Choroid plexus epithelial cell (primary cell): ENCODE data around the gene ARHGAP42.
A peak's percentile ranks its signal among the peaks of the same experiment; 100 is the strongest.

ENCODE experiments used
- DNase-seq: peaks from one replicate; pipeline ENCODE4 v3.0.0-alpha.2; 2010; ENCODE audit warnings: low read depth
- H3K4me3 ChIP-seq: 2 replicates; pipeline ENCODE4 v1.5.1; 2011; ENCODE audit warnings: low read depth, mild to moderate bottlenecking, control low read depth, low read length, moderate library complexity
- CTCF ChIP-seq: conservative IDR thresholded peaks from 2 replicates; pipeline ENCODE4 v1.5.1; 2011; ENCODE audit warnings: low read depth, mild to moderate bottlenecking, control low read depth, inconsistent platforms, low read length, moderate library complexity

Gene ARHGAP42, protein sequence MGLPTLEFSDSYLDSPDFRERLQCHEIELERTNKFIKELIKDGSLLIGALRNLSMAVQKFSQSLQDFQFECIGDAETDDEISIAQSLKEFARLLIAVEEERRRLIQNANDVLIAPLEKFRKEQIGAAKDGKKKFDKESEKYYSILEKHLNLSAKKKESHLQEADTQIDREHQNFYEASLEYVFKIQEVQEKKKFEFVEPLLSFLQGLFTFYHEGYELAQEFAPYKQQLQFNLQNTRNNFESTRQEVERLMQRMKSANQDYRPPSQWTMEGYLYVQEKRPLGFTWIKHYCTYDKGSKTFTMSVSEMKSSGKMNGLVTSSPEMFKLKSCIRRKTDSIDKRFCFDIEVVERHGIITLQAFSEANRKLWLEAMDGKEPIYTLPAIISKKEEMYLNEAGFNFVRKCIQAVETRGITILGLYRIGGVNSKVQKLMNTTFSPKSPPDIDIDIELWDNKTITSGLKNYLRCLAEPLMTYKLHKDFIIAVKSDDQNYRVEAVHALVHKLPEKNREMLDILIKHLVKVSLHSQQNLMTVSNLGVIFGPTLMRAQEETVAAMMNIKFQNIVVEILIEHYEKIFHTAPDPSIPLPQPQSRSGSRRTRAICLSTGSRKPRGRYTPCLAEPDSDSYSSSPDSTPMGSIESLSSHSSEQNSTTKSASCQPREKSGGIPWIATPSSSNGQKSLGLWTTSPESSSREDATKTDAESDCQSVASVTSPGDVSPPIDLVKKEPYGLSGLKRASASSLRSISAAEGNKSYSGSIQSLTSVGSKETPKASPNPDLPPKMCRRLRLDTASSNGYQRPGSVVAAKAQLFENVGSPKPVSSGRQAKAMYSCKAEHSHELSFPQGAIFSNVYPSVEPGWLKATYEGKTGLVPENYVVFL

GRCh38 chr11:100687054-100687629 is at the start of gene ARHGAP42:
Gene ARHGAP42 (plus strand): TSS chr11:100687288. CDS start chr11:100687679, 391 bp downstream.
- peak; percentile 63 for DNase-seq
- peak within 1 kb of the TSS; percentile 71 for H3K4me3 ChIP-seq
- TF ChIP-seq CTCF, result no peak

DNA sequence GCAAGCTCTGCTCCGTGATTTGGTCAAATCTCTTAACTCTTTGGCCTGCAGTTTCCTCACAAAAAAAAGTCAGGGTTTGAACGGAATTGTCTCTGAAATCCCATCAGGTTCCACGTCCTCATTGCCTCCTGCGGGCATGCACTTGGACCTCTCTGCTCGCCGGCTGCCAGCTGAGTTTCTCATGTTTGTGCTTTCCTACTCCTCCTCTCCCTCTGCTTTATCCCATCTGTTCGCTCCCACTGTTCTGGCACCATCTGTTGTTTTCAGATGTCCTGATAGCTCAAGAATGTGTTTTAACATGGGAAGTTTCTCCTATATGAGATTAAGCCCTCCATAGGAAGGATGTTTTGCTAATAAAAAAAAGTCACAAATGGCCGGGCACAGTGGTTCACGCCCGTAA is 49.4 kb upstream of the ARHGAP42 start:
- TF ChIP-seq CTCF, result no peak
- no peak overlapping the region for H3K4me3 ChIP-seq
- peak; percentile 61 for DNase-seq

- DNase-seq, result peak; percentile 56
- H3K4me3 ChIP-seq, result no peak overlapping the region
- TF ChIP-seq CTCF, result no peak
Observed at GRCh38 chr11:100638648-100639047, 48.4 kb upstream of the ARHGAP42 start.

GRCh38 chr11:100639140-100639539 is 47.9 kb upstream of the ARHGAP42 start:
- peak; percentile 93 for DNase-seq
- H3K4me3 ChIP-seq, result no peak overlapping the region
- no peak for TF ChIP-seq CTCF

- DNase-seq, result no peak
- no peak overlapping the region for H3K4me3 ChIP-seq
- no peak for TF ChIP-seq CTCF
Observed at GRCh38 chr11:100640071-100640470, 47.0 kb upstream of the ARHGAP42 start.

- DNase-seq, result peak; percentile 57
- no peak overlapping the region for H3K4me3 ChIP-seq
- TF ChIP-seq CTCF, result no peak
Observed at GRCh38 chr11:100640646-100641045, 46.4 kb upstream of the ARHGAP42 start.
